Measurements from ENCODE around the gene ENDOV.

DNA sequence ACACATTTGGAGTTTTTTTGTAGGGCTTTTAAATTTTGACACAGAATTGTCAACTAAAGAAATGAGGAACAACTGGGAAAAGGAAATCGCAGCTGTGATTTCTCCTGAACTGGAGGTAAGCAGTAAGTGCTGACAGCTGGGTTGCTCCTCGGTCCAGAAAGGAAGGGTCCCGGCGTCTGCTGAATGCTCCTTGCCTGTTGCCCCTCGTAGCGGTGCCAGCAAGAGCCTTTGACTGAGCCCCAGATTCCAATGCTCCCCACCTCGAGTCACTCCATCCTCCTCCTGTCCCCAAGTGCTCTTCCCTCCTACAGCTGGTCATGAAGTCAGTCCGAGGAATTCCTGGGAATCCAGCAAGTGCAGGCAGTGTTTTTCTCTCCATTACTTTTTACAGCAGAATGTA is 32.0 kb upstream of the ENDOV start:
- no peak for TF ChIP-seq POLR2A (IDR thresholded peaks at IDR 0.05)
- TF ChIP-seq, protein P1, sequence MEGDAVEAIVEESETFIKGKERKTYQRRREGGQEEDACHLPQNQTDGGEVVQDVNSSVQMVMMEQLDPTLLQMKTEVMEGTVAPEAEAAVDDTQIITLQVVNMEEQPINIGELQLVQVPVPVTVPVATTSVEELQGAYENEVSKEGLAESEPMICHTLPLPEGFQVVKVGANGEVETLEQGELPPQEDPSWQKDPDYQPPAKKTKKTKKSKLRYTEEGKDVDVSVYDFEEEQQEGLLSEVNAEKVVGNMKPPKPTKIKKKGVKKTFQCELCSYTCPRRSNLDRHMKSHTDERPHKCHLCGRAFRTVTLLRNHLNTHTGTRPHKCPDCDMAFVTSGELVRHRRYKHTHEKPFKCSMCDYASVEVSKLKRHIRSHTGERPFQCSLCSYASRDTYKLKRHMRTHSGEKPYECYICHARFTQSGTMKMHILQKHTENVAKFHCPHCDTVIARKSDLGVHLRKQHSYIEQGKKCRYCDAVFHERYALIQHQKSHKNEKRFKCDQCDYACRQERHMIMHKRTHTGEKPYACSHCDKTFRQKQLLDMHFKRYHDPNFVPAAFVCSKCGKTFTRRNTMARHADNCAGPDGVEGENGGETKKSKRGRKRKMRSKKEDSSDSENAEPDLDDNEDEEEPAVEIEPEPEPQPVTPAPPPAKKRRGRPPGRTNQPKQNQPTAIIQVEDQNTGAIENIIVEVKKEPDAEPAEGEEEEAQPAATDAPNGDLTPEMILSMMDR (IDR thresholded peaks at IDR 0.05): no peak

Data from ovary (tissue), 3 donors.